Measurements from ENCODE around the gene IL11. TPM values are rescaled to one million over a fixed set of nuclear protein-coding genes. Genes with fewer than 3 reads are reported as not detected.
A peak's percentile ranks its signal among the peaks of the same experiment; 100 is the strongest.

IL11 gene
- total and polyA plus RNA-seq, 2 of the 13 experiments (the other 11 are each of a cell fraction or from before 2014, with no cell fraction given), result 2.5 to 2.9 TPM

GRCh38 chr19:55339105-55339888 lies 31.0 kb downstream of the IL11 start, which contains the start of gene KMT5C (continued):
- TF ChIP-seq KIAA2018 (CRISPR knock-in tag; IDR thresholded peaks at IDR 0.05; ENCODE audit: borderline replicate concordance) (no peak), TERF1 (CRISPR knock-in tag; IDR thresholded peaks at IDR 0.05) (no peak), ZNF337 (CRISPR knock-in tag; IDR thresholded peaks at IDR 0.05; ENCODE audit: borderline replicate concordance, low read depth) (no peak), HMG20A (CRISPR knock-in tag; IDR thresholded peaks at IDR 0.05; ENCODE audit: borderline replicate concordance) (peak; percentile 11; the same call in 1 of the 2 replicates), ZNF296 (CRISPR knock-in tag; conservative IDR thresholded peaks at IDR 0.05) (no peak), MZF1 (CRISPR knock-in tag; IDR thresholded peaks at IDR 0.05; ENCODE audit: borderline replicate concordance) (no peak), CREB3 (CRISPR knock-in tag; IDR thresholded peaks at IDR 0.05) (no peak), ZNF552 (CRISPR knock-in tag; IDR thresholded peaks at IDR 0.05; ENCODE audit: borderline replicate concordance) (no peak), MEF2D (CRISPR knock-in tag; IDR thresholded peaks at IDR 0.05) (no peak), AHDC1 (CRISPR knock-in tag; IDR thresholded peaks at IDR 0.05; ENCODE audit: borderline replicate concordance) (no peak), ZFAT (CRISPR knock-in tag; conservative IDR thresholded peaks at IDR 0.05) (no peak)
